Astrocyte (in vitro differentiated cells and primary cell): Measurements from ENCODE around the gene CNPPD1. TPM values are rescaled to one million over a fixed set of nuclear protein-coding genes. Genes with fewer than 3 reads are reported as not detected.
"Not testable (repeated sequence)": the region's sequence is repeated elsewhere in the genome, so short reads cannot be mapped to it uniquely, and the experiment has no call there.

Experiments used
- DNase-seq: peaks from one replicate; pipeline ENCODE4 v3.0.0-alpha.2; 2010; ENCODE audit warnings: low read depth
- FAIRE-seq: peaks from 2 replicates; lab custom pipeline; 2011; peaks lifted over from hg19 to GRCh38; lab: Jason Lieb, UNC
- H2AFZ ChIP-seq: 2 replicates; pipeline ENCODE4 v1.6.0; 2012; ENCODE audit warnings: low read depth, low read length, inconsistent platforms
- H3K27ac ChIP-seq: 2 replicates; pipeline ENCODE4 v1.5.1; 2011; ENCODE audit warnings: low read depth, low read length, inconsistent platforms
- H3K27me3 ChIP-seq: 2 replicates; pipeline ENCODE4 v1.6.0; 2011; ENCODE audit warnings: low read length, inconsistent platforms; ENCODE audit not compliant: insufficient read depth
- H3K36me3 ChIP-seq: 2 replicates; pipeline ENCODE4 v1.5.1; 2011; ENCODE audit warnings: low read length, inconsistent platforms; ENCODE audit not compliant: insufficient read depth
- H3K4me1 ChIP-seq: 2 replicates; pipeline ENCODE4 v1.5.1; 2011; ENCODE audit warnings: low read length, inconsistent platforms; ENCODE audit not compliant: insufficient read depth
- H3K4me2 ChIP-seq: 2 replicates; pipeline ENCODE4 v1.6.0; 2012; ENCODE audit warnings: low read length, inconsistent platforms
- H3K4me3 ChIP-seq: 2 replicates; pipeline ENCODE4 v1.5.1; 2011; ENCODE audit warnings: low read depth, mild to moderate bottlenecking, low read length, inconsistent platforms; ENCODE audit not compliant: insufficient read depth
- H3K79me2 ChIP-seq: 2 replicates; pipeline ENCODE4 v1.6.0; 2012; ENCODE audit warnings: mild to moderate bottlenecking, low read length, inconsistent platforms; ENCODE audit not compliant: insufficient read depth
- H3K9ac ChIP-seq: 2 replicates; pipeline ENCODE4 v1.6.0; 2012; ENCODE audit warnings: mild to moderate bottlenecking, low read length, inconsistent platforms
- H3K9me3 ChIP-seq: 2 replicates; pipeline ENCODE4 v1.5.1; 2012; ENCODE audit warnings: low read depth, mild to moderate bottlenecking, low read length, inconsistent platforms; ENCODE audit not compliant: insufficient read depth
- H4K20me1 ChIP-seq: 2 replicates; pipeline ENCODE4 v1.6.0; 2012; ENCODE audit warnings: low read length, inconsistent platforms; ENCODE audit not compliant: insufficient read depth
- H3K27ac Mint-ChIP-seq: one replicate; pipeline ENCODE4 v1.8.0; 2021; ENCODE audit warnings: mild to moderate bottlenecking, mixed read lengths; ENCODE audit not compliant: unreplicated experiment
- H3K27me3 Mint-ChIP-seq: one replicate; pipeline ENCODE4 v1.8.0; 2021; ENCODE audit warnings: low read depth, mixed read lengths; ENCODE audit not compliant: unreplicated experiment
- H3K36me3 Mint-ChIP-seq: one replicate; pipeline ENCODE4 v1.8.0; 2021; ENCODE audit warnings: low read depth, mixed read lengths; ENCODE audit not compliant: unreplicated experiment
- H3K4me1 Mint-ChIP-seq: one replicate; pipeline ENCODE4 v1.8.0; 2021; ENCODE audit warnings: low read depth, mixed read lengths; ENCODE audit not compliant: unreplicated experiment
- H3K4me3 Mint-ChIP-seq: one replicate; pipeline ENCODE4 v1.8.0; 2021; ENCODE audit warnings: mild to moderate bottlenecking, moderate library complexity, mixed read lengths; ENCODE audit not compliant: unreplicated experiment
- H3K9me3 Mint-ChIP-seq: one replicate; pipeline ENCODE4 v1.8.0; 2021; ENCODE audit warnings: mild to moderate bottlenecking, mixed read lengths; ENCODE audit not compliant: unreplicated experiment
- CTCF ChIP-seq: IDR thresholded peaks from 2 replicates; pipeline ENCODE4 v1.5.1; 2011; ENCODE audit warnings: low read depth, mild to moderate bottlenecking, inconsistent platforms, low read length, moderate library complexity; ENCODE audit not compliant: insufficient read depth
- EZH2 ChIP-seq: IDR thresholded peaks from 2 replicates; pipeline ENCODE4 v1.6.1; 2012; ENCODE audit warnings: mild to moderate bottlenecking, low read length, inconsistent platforms; ENCODE audit not compliant: insufficient read depth
- total RNA-seq: library from RNA; stranded (reverse); gene quantifications from 2 replicates; pipeline ENCODE4 v1.2.1, GENCODE V29; 2021

The CNPPD1 gene
- total RNA-seq, 1 donor from 2014 or later, result 28.1 TPM

GRCh38 chr2:219200502-219201326 is 24.0 kb upstream of the CNPPD1 start:
- not testable (repeated sequence) for H3K9ac ChIP-seq, H3K79me2 ChIP-seq, H3K36me3 ChIP-seq, H3K4me3 ChIP-seq, DNase-seq, H3K9me3 Mint-ChIP-seq, H2AFZ ChIP-seq, H3K4me1 Mint-ChIP-seq, H3K9me3 ChIP-seq, H4K20me1 ChIP-seq, H3K4me1 ChIP-seq, H3K27me3 ChIP-seq, FAIRE-seq, H3K36me3 Mint-ChIP-seq, H3K4me2 ChIP-seq, H3K4me3 Mint-ChIP-seq, H3K27ac ChIP-seq
- H3K27ac Mint-ChIP-seq, result peak overlapping the region; percentile 62
- peaks cover 16% of the 10 kb centered on the region for H3K27me3 Mint-ChIP-seq

- Histone ChIP-seq H3K4me2 (no peak overlapping the region), H3K9me3 (no peaks in the 10 kb centered on the region), H3K79me2 (no peaks in the 10 kb centered on the region), H3K9ac (no peak overlapping the region), H3K27me3 (peaks cover 6% of the 10 kb centered on the region), H3K36me3 (no peaks in the 10 kb centered on the region), H4K20me1 (no peaks in the 10 kb centered on the region), H2AFZ (no peak overlapping the region), H3K4me1 (no peaks in the 10 kb centered on the region), H3K27ac (no peak overlapping the region), H3K4me3 (no peak overlapping the region)
- Mint-ChIP-seq H3K4me3 (no peak overlapping the region), H3K36me3 (no peaks in the 10 kb centered on the region), H3K9me3 (no peaks in the 10 kb centered on the region), H3K4me1 (no peaks in the 10 kb centered on the region), H3K27ac (no peak overlapping the region), H3K27me3 (peaks cover 20% of the 10 kb centered on the region)
- FAIRE-seq (no peak), DNase-seq (no peak)
- TF ChIP-seq EZH2, result no peak
- TF ChIP-seq CTCF, result no peak
These were observed 22.9 kb upstream of the CNPPD1 start for GRCh38 chr2:219199470-219200211.

- Histone ChIP-seq H3K27me3 (peaks cover 6% of the 10 kb centered on the region), H3K4me3 (no peak overlapping the region), H3K79me2 (no peaks in the 10 kb centered on the region), H3K9ac (no peak overlapping the region), H2AFZ (no peak overlapping the region), H3K36me3 (no peaks in the 10 kb centered on the region), H4K20me1 (no peaks in the 10 kb centered on the region), H3K27ac (no peak overlapping the region), H3K4me1 (no peaks in the 10 kb centered on the region), H3K4me2 (no peak overlapping the region), H3K9me3 (no peaks in the 10 kb centered on the region)
- H3K36me3 Mint-ChIP-seq, result no peaks in the 10 kb centered on the region
- peaks cover 20% of the 10 kb centered on the region for H3K27me3 Mint-ChIP-seq
- no peak for DNase-seq
- no peaks in the 10 kb centered on the region for H3K4me1 Mint-ChIP-seq
- TF ChIP-seq EZH2 (no peak), CTCF (no peak)
- no peak overlapping the region for H3K4me3 Mint-ChIP-seq
- no peak overlapping the region for H3K27ac Mint-ChIP-seq
- FAIRE-seq, result no peak
- no peaks in the 10 kb centered on the region for H3K9me3 Mint-ChIP-seq
These were observed 22.2 kb upstream of the CNPPD1 start for GRCh38 chr2:219198974-219199373.
